Astrocyte (in vitro differentiated cells and primary cell): Measurements from ENCODE around the gene RTL10.

ENCODE experiments used
- EZH2 ChIP-seq: IDR thresholded peaks from 2 replicates; pipeline ENCODE4 v1.6.1; 2012; ENCODE audit warnings: mild to moderate bottlenecking, low read length, inconsistent platforms; ENCODE audit not compliant: insufficient read depth
- TF ChIP-seq, protein P1 (sequence below): IDR thresholded peaks from 2 replicates; pipeline ENCODE4 v1.5.1; 2011; ENCODE audit warnings: low read depth, mild to moderate bottlenecking, inconsistent platforms, low read length, moderate library complexity; ENCODE audit not compliant: insufficient read depth

DNA sequence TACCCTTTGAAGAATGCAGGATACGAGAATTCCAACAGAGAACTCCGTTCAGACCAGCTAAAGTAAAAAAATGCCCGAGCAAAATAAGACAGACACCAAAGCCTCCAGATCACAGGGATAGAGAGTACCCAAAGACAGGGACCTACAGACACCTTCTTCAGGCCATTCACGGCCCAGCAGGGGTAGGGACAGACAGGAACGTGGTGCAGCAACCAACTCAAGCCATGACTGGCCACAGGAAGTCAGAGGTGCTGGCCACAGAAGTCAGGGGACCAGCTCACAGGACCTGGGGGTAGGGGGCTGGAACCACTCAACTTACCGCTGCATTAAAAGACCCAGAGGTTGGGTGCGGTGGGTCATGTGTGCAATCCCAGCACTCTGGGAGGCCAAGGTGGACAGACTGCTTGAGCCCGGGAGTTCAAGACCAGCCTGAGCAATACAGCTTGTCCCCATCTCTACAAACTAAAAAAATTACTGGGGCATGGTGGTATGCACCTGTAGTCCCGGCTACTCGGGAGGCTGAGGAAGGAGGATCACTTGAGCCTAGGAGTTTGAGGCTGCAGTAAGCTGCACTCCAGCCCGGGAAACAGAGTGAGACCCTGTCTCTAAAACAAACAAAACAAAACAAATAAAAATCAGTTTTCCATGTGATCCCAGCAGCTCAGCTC is 47.0 kb upstream of the RTL10 start:
- TF ChIP-seq, protein P1, sequence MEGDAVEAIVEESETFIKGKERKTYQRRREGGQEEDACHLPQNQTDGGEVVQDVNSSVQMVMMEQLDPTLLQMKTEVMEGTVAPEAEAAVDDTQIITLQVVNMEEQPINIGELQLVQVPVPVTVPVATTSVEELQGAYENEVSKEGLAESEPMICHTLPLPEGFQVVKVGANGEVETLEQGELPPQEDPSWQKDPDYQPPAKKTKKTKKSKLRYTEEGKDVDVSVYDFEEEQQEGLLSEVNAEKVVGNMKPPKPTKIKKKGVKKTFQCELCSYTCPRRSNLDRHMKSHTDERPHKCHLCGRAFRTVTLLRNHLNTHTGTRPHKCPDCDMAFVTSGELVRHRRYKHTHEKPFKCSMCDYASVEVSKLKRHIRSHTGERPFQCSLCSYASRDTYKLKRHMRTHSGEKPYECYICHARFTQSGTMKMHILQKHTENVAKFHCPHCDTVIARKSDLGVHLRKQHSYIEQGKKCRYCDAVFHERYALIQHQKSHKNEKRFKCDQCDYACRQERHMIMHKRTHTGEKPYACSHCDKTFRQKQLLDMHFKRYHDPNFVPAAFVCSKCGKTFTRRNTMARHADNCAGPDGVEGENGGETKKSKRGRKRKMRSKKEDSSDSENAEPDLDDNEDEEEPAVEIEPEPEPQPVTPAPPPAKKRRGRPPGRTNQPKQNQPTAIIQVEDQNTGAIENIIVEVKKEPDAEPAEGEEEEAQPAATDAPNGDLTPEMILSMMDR: no peak
- no peak for TF ChIP-seq EZH2
